ENCODE measurements around the gene MOAP1. TPM values are rescaled to one million over a fixed set of nuclear protein-coding genes. Genes with fewer than 3 reads are reported as not detected.
"Not testable (repeated sequence)": the region's sequence is repeated elsewhere in the genome, so short reads cannot be mapped to it uniquely, and the experiment has no call there.

MOAP1 gene
- total RNA-seq, 1 donor from 2014 or later = 16.8 TPM

DNA sequence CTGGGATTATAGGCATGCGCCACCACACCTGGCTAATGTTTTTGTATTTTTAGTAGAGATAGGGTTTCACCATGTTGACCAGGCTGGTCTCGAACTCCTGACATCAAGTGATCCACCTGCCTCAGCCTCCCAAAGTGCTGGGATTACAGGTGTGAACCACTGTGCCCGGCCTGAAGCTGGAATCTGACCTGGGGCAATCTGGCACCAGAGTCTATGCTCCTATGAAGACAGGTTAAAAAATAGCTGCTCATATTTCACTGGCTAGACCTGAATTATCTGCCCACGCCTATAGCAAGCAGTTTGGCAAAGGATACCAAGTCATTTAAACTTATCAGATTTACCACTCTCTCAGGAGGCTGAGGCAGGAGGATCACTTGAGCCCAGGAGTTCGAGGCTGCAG, 10.0 kb downstream of the MOAP1 start:
- intact Hi-C loops (cut with micrococcal nuclease); H3K36me3 Mint-ChIP-seq (ENCODE audit: low read depth); H3K4me3 Mint-ChIP-seq; H3K4me1 Mint-ChIP-seq (ENCODE audit: low read depth); H3K27me3 Mint-ChIP-seq (ENCODE audit: insufficient read depth); H3K27ac Mint-ChIP-seq; H3K9me3 Mint-ChIP-seq; DNase-seq (ENCODE audit: low spot score): not testable (repeated sequence)

DNA sequence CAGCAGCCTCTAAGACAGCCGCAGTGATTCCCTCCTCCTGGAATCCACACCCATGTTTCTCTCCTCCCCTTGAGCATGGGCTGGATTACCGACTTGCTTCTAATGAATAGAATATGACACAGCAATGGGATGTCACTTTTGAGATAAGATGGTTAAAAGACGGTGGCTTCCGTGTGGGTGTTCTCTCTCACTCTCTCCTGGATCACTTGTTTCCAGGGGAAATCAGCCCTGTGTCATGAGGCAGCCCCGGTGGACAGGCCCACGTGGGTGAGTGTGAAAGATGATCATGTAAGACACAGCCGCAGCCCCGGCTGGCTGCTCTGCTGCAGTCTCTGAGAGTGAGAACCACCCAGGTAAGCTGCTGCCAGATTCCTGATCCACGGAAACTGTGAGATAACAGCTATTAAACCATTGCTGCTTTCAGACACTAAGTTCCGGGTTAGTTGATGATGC, 10.7 kb downstream of the MOAP1 start:
- peaks cover 4% of the 10 kb centered on the region for H3K27me3 Mint-ChIP-seq (ENCODE audit: insufficient read depth)
- no peak overlapping the region for H3K27ac Mint-ChIP-seq
- no peaks in the 10 kb centered on the region for H3K36me3 Mint-ChIP-seq (ENCODE audit: low read depth)
- no peak overlapping the region for H3K4me3 Mint-ChIP-seq
- H3K9me3 Mint-ChIP-seq = no peaks in the 10 kb centered on the region
- intact Hi-C loops (cut with micrococcal nuclease) = no loop called here
- H3K4me1 Mint-ChIP-seq (ENCODE audit: low read depth) = no peaks in the 10 kb centered on the region
- DNase-seq (ENCODE audit: low spot score) = no peak

DNA sequence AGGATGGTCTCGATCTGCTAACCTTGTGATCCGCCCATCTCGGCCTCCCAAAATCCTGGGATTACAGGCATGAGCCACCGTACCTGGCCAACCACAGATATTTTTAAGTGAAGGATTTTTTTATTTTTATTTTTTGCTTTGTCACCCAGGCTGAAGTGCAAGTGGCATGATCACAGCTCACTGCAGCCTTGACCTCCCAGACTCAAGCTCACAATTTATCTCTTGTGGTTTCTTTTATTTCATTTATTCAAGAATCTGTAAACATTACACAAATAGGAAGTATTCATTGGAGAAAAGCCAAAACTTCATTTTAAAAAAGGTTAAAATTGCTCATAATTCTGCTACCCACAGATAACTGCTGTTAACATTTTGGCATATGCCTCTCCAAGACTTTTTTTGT, 13.3 kb downstream of the MOAP1 start:
- peaks cover 6% of the 10 kb centered on the region for H3K27me3 Mint-ChIP-seq (ENCODE audit: insufficient read depth)
- no peaks in the 10 kb centered on the region for H3K9me3 Mint-ChIP-seq
- no peak overlapping the region for H3K27ac Mint-ChIP-seq
- intact Hi-C loops (cut with micrococcal nuclease) = no loop called here
- no peak for DNase-seq (ENCODE audit: low spot score)
- H3K4me1 Mint-ChIP-seq (ENCODE audit: low read depth) = no peaks in the 10 kb centered on the region
- no peaks in the 10 kb centered on the region for H3K36me3 Mint-ChIP-seq (ENCODE audit: low read depth)
- no peak overlapping the region for H3K4me3 Mint-ChIP-seq

DNA sequence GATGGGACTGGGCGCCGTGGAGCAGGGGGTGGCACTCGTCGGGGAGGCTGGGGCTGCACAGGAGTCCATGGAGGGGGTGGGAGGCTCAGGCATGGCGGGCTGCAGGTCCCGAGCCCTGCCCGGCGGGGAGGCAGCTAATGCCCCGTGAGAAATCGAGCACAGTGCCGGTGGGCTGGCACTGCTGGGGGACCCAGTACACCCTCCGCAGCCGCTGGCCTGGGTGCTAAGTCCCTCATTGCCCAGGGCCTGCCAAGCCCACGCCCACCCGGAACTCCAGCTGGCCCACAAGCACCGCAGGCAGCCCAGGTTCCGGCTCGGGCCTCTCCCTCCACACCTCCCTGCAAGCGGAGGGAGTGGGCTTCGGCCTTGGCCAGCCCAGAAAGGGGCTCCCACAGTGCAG, 14.6 kb downstream of the MOAP1 start:
- DNase-seq (ENCODE audit: low spot score); H3K9me3 Mint-ChIP-seq; H3K4me1 Mint-ChIP-seq (ENCODE audit: low read depth); H3K36me3 Mint-ChIP-seq (ENCODE audit: low read depth); H3K27ac Mint-ChIP-seq; H3K4me3 Mint-ChIP-seq; intact Hi-C loops (cut with micrococcal nuclease); H3K27me3 Mint-ChIP-seq (ENCODE audit: insufficient read depth): not testable (repeated sequence)

DNA sequence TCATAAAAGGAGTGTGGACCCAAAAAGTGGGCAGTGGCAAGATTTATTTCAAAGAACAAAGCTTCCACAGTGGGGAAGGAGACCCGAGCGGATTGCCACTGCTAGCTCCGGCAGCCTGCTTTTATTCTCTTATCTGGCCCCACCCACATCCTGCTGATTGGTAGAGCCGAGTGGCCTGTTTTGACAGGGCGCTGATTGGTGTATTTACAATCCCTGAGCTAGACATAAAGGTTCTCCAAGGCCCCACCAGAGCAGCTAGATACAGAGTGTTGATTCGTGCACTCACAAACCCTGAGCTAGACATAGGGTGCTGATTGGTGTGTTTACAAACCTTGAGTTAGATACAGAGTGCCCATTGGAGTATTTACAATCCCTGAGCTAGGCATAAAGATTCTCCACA, 15.1 kb downstream of the MOAP1 start:
- H3K27ac Mint-ChIP-seq; DNase-seq (ENCODE audit: low spot score); H3K27me3 Mint-ChIP-seq (ENCODE audit: insufficient read depth); intact Hi-C loops (cut with micrococcal nuclease); H3K36me3 Mint-ChIP-seq (ENCODE audit: low read depth); H3K4me3 Mint-ChIP-seq; H3K9me3 Mint-ChIP-seq; H3K4me1 Mint-ChIP-seq (ENCODE audit: low read depth): not testable (repeated sequence)

DNA sequence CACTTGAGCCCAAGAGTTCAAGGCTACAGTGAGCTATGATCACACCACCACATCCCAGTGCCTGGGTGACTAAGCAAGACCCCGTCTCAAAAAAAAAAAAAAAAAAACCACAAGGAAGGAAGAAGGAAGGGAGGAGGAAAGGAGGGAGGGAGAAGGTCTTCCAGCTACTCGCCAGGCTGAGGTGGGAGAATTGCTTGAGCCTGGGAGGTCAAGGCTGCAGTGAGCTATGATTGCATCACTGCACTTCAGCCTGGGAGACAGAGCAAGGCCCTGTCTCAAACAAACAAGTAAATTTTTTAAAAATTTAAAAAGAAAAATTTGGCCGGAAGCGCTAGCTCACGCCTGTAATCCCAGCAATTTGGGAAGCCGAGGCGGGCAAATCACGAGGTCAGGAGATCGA, 16.1 kb downstream of the MOAP1 start:
- intact Hi-C loops (cut with micrococcal nuclease); DNase-seq (ENCODE audit: low spot score); H3K36me3 Mint-ChIP-seq (ENCODE audit: low read depth); H3K27ac Mint-ChIP-seq; H3K9me3 Mint-ChIP-seq; H3K27me3 Mint-ChIP-seq (ENCODE audit: insufficient read depth); H3K4me1 Mint-ChIP-seq (ENCODE audit: low read depth); H3K4me3 Mint-ChIP-seq: not testable (repeated sequence)

DNA sequence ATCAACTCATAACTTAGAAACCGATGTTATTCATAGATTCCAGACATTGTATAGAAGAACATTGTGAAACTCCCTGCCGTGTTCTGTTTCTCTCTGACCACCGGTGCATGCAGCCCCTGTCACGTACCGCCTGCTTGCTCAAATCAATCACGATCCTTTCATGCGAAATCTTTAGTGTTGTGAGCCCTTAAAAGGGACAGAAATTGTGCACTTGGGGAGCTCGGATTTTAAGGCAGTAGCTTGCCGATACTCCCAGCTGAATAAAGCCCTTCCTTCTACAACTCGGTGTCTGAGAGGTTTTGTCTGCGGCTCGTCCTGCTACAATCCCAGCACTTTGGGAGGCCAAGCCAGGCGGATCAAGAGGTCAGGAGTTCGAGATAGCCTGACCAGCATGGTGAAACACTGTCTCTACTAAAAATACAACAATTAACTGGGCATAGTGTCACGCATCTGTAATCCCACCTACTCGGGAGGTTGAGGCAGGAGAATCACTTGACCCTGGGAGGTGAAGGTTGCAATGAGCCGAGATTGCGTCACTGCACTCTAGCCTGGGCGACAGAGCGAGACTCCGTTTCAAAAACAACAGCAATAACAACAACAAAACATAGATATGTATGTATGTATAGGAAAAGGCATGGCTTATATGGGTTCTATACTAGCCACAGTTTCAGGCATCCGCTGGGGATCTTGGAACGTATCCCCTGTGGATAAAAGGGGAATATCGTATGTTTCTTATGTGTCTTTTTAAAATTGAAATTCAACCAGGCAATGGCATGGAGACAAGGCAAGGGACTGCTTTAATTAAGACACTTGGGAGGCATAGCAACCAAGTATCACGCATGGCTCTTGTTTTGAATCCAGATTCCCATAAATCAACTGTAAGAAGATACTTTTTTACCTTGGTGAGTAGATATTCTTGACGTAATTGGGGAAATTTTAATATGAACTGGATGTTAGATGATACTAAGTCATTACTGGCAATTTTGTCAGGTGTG, 19.1 kb downstream of the MOAP1 start:
- intact Hi-C loops (cut with micrococcal nuclease); H3K27me3 Mint-ChIP-seq (ENCODE audit: insufficient read depth); H3K9me3 Mint-ChIP-seq; DNase-seq (ENCODE audit: low spot score); H3K27ac Mint-ChIP-seq; H3K36me3 Mint-ChIP-seq (ENCODE audit: low read depth); H3K4me1 Mint-ChIP-seq (ENCODE audit: low read depth); H3K4me3 Mint-ChIP-seq: not testable (repeated sequence)

DNA sequence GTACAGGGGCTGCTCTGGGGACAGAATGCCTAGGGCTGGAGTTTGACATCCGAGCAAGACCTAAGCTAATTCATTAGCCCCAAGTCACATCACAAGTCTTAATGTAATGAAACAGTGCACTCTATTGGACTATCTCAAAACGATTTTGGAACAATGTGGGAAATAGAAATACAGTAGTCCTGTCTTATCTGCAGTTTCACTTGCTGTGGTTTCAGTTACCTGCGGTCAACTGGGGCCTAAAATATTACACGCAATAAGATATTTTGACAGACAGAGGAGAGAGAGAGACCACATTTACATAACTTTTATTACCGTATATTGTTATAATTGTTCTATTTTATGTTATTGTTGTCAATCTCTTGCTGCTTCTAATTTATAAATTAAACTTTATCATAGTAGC, 21.1 kb downstream of the MOAP1 start:
- intact Hi-C loops (cut with micrococcal nuclease) = no loop called here
- no peak for DNase-seq (ENCODE audit: low spot score)
- Mint-ChIP-seq H3K4me1 (ENCODE audit: low read depth) (no peaks in the 10 kb centered on the region), H3K36me3 (ENCODE audit: low read depth) (no peaks in the 10 kb centered on the region), H3K27me3 (ENCODE audit: insufficient read depth) (peaks cover 2% of the 10 kb centered on the region), H3K4me3 (no peak overlapping the region), H3K27ac (no peak overlapping the region), H3K9me3 (no peaks in the 10 kb centered on the region)

DNA sequence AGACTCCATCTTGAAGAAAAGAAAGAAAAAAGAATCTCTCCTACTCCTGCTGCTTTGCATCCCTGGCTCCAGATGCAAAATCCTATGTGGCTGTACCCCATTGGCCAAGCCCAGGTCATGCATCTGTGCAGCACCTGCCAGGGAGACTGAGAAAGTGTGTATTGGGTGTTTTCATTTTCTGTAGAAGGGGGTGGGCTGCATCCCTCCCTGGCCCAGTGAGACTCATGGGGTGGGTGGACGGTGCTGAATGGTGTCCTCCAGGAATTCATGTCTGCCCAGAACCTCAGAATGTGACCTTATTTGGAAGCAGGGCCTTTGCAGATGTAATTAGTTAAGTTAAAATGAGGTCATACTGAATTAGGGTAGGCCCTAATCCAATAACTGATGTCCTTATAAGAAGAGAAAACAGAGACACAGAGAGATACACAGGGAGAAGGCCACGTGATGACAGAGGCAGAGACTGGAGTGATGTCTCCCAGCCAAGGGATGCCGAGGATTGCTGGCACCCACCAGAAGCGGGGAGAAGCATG, 23.2 kb downstream of the MOAP1 start:
- intact Hi-C loops (cut with micrococcal nuclease) = no loop called here
- Mint-ChIP-seq H3K27me3 (ENCODE audit: insufficient read depth) (no peaks in the 10 kb centered on the region), H3K4me1 (ENCODE audit: low read depth) (no peaks in the 10 kb centered on the region), H3K9me3 (no peaks in the 10 kb centered on the region), H3K36me3 (ENCODE audit: low read depth) (no peaks in the 10 kb centered on the region), H3K27ac (no peak overlapping the region), H3K4me3 (no peak overlapping the region)
- no peak for DNase-seq (ENCODE audit: low spot score)

DNA sequence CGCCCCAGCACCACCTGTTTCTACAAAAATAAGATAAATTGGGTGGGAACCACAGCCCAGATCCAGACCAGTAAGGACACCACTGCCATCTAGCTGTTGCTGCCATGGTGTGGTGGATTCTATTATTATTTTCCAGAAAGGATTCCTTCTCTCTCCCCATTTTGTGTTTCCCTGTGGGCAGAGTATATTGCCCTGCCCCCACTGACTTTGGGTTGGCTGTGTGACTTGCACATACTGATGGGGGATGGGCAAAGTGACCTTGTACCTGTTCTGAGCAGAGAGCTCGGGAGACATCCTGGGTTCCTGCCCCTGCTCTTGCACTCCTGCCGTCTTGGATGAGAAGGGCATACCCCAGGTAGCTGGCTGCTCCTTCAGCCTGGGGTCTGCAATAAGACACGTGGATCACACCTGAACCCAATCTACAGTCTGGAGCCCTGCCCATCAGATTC, 24.3 kb downstream of the MOAP1 start:
- Mint-ChIP-seq H3K27me3 (ENCODE audit: insufficient read depth) (peaks cover 2% of the 10 kb centered on the region), H3K9me3 (no peaks in the 10 kb centered on the region), H3K4me1 (ENCODE audit: low read depth) (no peaks in the 10 kb centered on the region), H3K36me3 (ENCODE audit: low read depth) (no peaks in the 10 kb centered on the region), H3K4me3 (no peak overlapping the region), H3K27ac (no peak overlapping the region)
- intact Hi-C loops (cut with micrococcal nuclease) = no loop called here
- DNase-seq (ENCODE audit: low spot score) = no peak

DNA sequence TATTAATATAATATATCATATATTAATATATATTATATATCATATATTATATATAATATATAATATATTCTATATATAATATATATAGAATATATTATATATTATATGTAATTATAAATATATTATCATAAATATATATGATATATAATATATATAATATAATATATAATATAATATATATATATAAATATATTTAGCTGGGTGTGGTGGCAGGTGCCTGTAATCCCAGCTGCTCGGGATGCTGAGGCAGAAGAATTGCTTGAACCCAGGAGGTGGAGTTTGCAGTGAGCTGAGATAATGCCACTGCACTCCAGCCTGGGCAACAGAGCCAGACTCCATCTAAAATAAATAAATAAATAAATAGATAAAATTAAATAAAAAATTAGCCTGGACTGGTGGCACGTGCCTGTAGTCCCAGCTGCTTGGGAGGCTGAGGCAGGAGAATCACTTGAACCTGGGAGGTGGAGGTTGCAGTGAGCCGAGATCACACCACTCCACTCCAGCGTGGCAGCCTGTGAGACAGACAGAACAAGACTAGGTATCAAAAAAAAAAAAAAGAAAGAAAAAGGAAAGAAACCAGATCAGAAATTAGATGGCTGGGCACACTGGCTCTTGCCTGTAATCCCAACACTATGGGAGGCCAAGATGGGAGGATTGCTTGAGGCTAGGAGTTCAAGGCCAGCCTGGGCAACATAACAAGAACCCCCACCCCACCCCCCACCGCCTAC, 24.9 kb downstream of the MOAP1 start:
- H3K4me1 Mint-ChIP-seq (ENCODE audit: low read depth); H3K27me3 Mint-ChIP-seq (ENCODE audit: insufficient read depth); H3K36me3 Mint-ChIP-seq (ENCODE audit: low read depth); DNase-seq (ENCODE audit: low spot score); intact Hi-C loops (cut with micrococcal nuclease); H3K4me3 Mint-ChIP-seq; H3K9me3 Mint-ChIP-seq; H3K27ac Mint-ChIP-seq: not testable (repeated sequence)

DNA sequence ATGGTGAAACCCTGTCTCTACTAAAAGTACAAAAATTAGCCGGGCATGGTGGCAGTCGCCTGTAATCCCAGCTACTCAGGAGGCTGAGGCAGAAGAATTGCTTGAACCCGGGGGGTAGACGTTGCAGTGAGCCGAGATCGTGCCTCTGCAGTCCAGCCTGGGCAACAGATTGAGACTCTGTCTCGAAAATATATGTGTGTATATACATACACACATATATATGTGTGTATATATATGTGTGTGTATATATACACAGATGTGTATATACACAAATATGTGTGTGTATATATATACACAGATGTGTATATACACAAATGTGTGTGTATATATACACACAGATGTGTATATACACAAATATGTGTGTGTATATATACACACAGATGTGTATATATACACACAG, 26.3 kb downstream of the MOAP1 start:
- H3K4me3 Mint-ChIP-seq; DNase-seq (ENCODE audit: low spot score); H3K4me1 Mint-ChIP-seq (ENCODE audit: low read depth); intact Hi-C loops (cut with micrococcal nuclease); H3K36me3 Mint-ChIP-seq (ENCODE audit: low read depth); H3K27me3 Mint-ChIP-seq (ENCODE audit: insufficient read depth); H3K9me3 Mint-ChIP-seq; H3K27ac Mint-ChIP-seq: not testable (repeated sequence)

All from activated T-helper 1 cell treated with anti-CD3 and anti-CD28 coated beads, Interleukin-12 subunit alpha, Interleukin-12 subunit beta, Interleukin-2, Interleukin-4 antibody, amounts not matched to agents 30 ng/mL and 10 ng/mL and 1 ng/mL, durations not matched to agents 14 hours and 24 hours and 36 hours (primary cell).